T47D (cell line): ENCODE results near the gene ZBTB11.
"Not testable (repeated sequence)": the region's sequence is repeated elsewhere in the genome, so short reads cannot be mapped to it uniquely, and the experiment has no call there.

Experiments used
- DNase-seq, 2 experiments: peaks; one replicate each; pipeline versions ENCODE4 v3.0.0 to v3.0.0-alpha.2; 2011 to 2012; ENCODE audit warnings: low read depth in 1 of 2, low spot score in 1 of 2
- JUND ChIP-seq: IDR thresholded peaks from 2 replicates; pipeline ENCODE4 v1.6.1; 2012; ENCODE audit warnings: low read depth
- in situ Hi-C: cut with HindIII; loops from 2 replicates; pipeline ENCODE4 v1.10.0; 2016; ENCODE audit warnings: low sequenced_read_pairs, low pct_unique_long_range_greater_than_20kb

ZBTB11 gene

DNA sequence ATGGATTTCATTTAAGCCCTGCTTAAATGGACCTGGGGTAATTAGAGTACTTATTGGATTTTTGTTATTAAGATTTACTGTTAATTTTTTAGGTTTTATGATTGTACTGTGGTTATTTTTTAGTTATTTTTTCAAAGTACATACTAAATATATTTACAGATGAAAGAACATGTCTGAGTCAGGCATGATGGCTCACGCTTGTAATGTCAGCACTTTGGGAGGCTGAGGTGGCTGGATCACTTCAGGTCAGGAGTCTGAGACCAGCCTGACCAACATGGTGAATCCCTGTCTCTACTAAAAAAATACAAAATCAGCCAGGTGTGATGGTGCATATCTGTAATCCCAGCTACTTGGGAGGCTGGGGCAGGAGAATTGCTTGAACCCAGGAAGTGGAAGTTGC lies 25.8 kb upstream of the ZBTB11 start:
- in situ Hi-C loops: no loop called here
- no peak for DNase-seq
- TF ChIP-seq JUND: no peak

DNA sequence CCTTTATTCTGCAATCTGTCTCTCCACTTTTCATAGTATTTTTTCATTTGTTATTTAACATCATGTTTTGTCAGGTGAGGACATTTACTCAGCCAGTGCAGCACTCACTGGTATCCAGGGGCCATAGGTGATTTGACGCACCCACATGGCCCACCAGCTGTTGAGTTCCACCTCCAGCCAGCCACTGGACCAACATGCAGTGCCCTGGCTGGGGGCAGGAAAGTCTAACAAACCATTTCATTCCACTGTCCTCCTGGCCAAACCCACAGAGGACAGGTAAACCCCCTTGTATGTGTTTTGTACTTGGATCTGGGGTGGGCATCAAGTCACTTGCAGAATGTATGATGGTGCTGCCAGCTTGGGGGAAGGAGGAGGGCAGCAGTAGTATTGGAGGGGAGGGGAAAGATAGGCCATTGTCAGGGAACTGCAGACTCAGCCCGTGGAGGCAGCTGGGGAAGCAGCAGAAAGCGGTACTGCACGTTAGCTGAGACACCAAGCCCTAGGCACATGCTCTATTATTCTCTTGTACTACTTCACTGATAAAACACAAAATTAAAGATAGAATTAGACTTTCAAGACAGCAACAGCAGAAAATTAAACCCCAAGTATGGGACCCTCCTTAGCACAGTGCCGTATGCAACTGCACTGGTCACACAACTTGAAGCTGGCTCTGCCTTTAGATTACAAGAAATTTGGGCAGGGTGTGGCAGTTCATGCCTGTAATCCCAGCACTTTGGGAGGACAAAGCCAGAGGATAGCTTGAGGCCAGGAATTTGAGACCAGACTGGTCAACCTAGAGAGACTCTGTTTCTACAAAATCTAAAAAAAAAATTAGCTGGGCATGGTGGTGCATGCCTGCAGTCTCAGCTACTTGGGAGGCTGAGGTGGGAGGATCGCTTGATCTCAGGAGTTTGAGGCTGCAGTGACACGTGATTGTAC lies 25.0 kb upstream of the ZBTB11 start:
- in situ Hi-C loops: no loop called here
- no peak for TF ChIP-seq JUND
- DNase-seq: no peak

DNA sequence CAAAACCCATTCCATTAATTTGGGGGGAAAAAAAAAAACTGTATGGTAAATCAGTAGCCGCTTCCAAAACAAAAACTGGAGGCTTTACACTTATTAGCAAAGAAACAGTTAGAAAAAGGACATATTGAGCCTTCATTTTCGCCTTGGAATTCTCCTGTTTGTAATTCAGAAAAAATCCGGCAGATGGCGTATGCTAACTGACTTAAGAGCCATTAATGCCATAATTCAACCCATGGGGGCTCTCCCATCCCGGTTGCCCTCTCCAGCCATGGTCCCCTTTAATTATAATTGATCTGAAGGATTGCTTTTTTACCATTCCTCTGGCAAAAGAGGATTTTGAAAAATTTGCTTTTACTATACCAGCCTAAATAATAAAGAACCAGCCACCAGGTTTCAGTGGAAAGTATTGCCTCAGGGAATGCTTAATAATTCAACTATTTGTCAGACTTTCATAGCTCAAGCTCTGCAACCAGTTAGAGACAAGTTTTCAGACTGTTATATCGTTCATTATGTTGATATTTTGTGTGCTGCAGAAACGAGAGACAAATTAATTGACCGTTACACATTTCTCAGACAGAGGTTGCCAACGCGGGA lies 18.9 kb upstream of the ZBTB11 start:
- in situ Hi-C loops: no loop called here
- DNase-seq: peak in 1 of 2 experiments; percentile 70
- TF ChIP-seq JUND: no peak

DNA sequence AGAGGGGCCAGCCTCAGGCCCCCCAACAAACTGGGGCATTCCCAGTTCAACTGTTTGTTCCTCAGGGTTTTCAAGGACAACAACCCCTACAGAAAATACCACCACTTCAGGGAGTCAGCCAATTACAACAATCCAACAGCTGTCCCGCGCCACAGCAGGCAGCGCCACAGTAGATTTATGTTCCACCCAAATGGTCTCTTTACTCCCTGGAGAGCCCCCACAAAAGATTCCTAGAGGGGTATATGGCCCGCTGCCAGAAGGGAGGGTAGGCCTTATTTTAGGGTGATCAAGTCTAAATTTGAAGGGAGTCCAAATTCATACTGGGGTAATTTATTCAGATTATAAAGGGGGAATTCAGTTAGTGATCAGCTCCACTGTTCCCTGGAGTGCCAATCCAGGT lies 17.9 kb upstream of the ZBTB11 start:
- in situ Hi-C loops, DNase-seq: not testable (repeated sequence)

DNA sequence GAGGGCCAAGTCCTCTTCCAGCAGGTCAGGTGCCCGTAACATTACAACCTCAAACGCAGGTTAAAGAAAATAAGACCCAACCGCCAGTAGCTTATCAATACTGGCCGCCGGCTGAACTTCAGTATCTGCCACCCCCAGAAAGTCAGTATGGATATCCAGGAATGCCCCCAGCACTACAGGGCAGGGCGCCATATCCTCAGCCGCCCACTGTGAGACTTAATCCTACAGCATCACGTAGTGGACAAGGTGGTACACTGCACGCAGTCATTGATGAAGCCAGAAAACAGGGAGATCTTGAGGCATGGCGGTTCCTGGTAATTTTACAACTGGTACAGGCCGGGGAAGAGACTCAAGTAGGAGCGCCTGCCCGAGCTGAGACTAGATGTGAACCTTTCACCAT lies 16.6 kb upstream of the ZBTB11 start:
- peak in 1 of 2 experiments; percentile 57 for DNase-seq
- in situ Hi-C loops: not testable (repeated sequence)

DNA sequence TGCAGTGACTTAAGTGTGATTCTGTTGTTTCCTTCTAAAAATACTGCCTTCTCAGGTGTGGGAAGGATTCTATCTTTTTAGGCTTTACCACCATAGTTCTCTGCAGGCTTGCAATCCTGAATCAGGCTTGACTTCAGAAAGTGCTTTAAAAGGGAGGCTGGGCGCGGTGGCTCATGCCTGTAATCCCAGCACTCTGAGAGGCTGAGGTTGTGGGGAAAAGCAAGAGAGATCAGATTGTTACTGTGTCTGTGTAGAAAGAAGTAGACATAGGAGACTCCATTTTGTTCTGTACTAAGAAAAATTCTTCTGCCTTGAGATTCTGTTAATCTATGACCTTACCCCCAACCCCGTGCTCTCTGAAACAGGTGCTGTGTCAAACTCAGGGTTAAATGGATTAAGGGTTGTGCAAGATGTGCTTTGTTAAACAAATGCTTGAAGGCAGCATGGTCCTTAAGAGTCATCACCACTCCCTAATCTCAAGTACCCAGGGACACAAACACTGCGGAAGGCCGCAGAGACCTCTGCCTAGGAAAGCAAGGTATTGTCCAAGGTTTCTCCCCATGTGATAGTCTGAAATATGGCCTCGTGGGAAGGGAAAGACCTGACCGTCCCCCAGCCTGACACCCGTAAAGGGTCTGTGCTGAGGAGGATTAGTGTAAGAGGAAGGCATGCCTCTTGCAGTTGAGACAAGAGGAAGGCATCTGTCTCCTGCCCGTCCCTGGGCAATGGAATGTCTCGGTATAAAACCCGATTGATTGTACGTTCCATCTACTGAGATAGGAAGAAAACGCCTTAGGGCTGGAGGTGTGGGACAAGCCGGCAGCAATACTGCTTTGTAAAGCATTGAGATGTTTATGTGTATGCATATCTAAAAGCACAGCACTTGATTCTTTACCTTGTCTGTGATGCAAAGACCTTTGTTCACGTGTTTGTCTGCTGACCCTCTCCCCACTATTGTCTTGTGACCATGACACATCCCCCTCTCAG lies 15.0 kb upstream of the ZBTB11 start:
- DNase-seq, in situ Hi-C loops: not testable (repeated sequence)

DNA sequence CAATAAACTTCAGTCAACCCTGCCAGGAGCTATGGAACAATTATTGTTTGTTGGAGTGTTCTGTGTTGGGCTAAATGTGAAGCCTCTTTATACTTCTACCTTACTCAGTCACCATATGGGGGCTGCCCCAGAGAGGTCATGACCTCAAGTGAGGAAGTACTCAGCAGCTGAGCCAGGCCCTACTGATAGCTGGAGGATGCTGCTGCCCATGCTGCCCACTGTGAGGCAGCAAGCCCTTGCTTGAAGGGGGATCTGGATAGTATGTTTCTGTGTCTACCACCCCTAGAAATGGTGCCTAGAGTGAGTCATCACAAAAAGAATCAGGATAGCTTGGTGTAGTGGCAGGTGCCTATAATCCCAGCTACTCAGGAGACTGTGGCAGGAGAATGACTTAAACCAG lies 14.0 kb upstream of the ZBTB11 start:
- in situ Hi-C loops: no loop called here
- DNase-seq: no peak
- TF ChIP-seq JUND: no peak

DNA sequence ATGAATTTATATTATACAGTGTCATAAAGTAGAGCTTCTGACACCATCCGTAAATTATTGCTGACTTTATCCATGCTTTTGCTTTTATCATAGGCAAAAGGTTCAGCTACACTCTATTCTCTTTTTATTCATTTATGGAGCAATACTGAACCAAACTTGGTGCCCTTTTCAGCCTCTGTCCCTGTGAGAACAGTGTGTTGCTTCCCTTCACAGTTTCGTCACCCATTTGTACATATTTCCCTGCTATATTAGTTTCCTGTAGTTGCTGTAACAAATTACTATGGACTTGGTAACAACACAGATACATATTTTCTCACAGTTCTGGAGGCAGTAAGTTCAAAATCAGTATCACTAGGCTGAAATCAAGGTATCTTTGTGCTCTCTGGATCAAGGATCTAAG lies 12.4 kb upstream of the ZBTB11 start:
- in situ Hi-C loops: no loop called here
- no peak for DNase-seq
- TF ChIP-seq JUND: no peak

DNA sequence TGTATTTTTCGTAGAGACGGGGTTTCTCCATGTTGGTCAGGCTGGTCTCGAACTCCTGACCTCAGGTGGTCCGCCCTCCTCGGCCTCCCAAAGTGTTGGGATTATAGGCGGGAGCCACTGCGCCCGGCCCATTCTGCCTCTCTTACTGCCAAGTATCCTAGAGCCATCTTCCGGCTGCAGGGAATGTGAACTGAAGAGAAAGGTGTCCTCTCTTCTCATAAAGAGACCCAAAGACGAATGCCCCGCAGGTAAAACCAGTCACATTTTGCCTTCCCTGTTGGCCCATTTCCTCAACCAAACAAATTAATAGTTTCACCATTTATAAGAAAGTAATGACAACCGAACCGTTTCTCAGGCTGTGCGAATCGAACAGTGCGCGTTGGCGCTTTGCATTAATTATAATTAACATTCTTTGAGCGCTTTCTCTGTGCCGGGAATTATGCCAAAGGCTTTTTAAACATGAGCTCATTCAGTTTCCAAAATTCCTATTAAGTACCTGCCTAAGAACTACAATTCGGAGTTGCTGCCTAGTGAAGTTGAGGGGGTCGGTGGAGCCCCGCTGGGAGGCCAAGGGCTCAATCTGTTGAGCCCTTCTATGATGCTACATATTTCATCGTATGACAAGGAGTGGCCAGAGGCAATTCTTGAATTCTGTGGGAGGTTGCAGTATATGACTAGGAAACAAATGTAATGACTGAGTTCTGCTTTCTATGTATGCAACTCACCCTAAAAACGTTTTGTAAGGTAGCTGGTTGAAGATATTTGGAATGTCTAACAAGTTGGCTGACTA lies 10.4 kb upstream of the ZBTB11 start:
- peak in 1 of 2 experiments; percentile 46 for DNase-seq
- in situ Hi-C loops: no loop called here
- no peak for TF ChIP-seq JUND

DNA sequence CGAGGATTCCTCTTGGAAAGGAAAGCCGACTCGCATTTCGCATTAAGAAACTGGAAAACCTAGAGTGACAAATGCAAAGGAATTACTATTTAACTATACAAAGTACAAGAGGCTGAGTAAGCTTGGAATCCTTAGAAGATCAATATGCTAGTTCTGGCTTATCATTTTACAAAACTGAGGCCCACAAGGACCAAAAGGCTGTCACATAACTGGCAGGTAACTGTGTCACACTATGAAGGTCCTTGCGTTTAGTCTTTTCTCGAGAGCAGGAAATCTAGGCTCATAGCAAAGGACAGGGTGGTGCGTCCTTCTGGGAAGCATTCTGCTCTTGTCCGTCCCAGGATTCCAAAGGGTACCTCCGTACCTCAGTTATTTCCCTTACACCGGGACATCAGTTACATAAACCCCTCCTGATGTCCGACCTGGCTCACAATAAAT lies 9.0 kb upstream of the ZBTB11 start:
- in situ Hi-C loops: no loop called here
- no peak for DNase-seq
- TF ChIP-seq JUND: no peak

DNA sequence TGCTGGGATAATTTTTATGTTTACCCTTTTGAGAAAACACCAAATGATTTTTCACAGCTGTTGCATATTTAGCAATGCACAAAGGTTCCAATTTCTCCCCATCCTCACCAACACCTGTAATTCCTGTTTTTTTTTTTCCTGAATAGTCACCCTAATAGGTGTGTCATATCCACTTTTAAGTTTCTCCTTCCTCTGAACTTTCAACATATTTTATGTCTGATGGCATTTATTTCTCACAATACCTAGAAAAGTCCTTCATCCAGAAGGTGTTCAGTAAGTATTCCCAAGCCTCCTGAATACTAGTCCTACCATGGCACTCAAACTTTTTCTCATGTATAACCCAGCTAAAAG lies 8.1 kb upstream of the ZBTB11 start:
- no peak for TF ChIP-seq JUND

DNA sequence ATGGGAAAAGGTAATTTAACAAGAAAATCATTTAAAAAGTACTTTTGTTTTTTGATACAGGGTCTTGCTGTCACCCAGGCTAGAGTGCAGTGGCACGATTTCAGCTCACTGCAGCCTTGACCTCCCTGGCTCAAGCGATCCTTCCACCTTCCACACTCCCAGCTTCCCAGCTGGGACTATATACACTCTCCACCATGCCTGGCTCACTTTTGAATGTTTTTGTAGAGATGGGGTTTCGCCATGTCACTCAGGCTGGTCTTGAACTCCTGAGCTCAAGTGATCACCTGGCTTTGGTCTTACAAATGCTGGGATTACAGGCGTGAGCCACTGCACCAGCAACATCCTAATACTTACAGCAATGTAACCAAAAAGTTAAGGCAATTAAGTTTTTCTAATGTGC lies 3.5 kb upstream of the ZBTB11 start:
- no peak for TF ChIP-seq JUND
- no peak for DNase-seq
- in situ Hi-C loops: no loop called here

More for the DNA sequence above, 8.1 kb upstream of the ZBTB11 start:
- no peak for DNase-seq
- in situ Hi-C loops: no loop called here

DNA sequence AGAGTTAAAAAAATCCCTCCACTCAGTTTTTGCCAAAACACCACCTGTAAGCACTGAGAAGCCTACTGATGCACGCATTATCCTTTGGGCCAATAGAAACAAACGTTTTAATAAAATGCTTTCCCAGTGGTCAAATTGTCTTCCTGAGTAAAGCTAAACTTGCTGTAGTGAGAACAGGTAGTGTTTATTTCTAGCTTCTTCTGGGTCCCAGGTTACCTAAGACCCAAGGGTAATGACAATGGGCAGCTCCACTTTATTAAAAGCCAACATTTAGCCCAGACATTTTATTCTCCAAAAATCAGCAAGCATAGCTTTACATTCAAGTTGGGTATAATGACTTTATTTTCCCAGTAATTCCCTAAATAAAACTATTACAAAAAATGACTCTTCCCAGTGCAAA lies 1.9 kb upstream of the ZBTB11 start:
- in situ Hi-C loops, DNase-seq: not testable (repeated sequence)
